ENCODE measurements around the gene CATSPERE. TPM values are rescaled to one million over a fixed set of nuclear protein-coding genes. Genes with fewer than 3 reads are reported as not detected.
"Not testable (repeated sequence)": the region's sequence is repeated elsewhere in the genome, so short reads cannot be mapped to it uniquely, and the experiment has no call there.

Gene CATSPERE
- total RNA-seq, 1 experiment from 2014 or later, result 1.3 TPM

DNA sequence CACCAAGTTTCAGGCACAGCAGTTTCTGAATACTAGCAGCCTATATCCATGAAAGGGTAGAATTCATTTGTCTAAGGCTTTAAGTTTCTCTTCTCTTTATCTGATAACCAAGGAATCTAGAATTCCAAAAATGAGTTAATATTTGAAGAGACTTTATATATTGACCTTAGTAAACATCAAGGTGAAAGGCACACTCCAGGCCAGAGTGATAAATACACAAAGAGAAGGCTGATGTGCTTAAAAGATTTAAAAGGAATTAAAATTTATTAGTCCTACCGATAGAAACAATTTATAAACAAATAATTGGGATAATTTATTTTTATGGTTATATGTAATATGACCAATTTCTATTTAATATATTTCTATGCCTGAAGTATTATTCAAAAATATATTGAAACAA lies 98.5 kb downstream of the CATSPERE start:
- intact Hi-C loops (cut with micrococcal nuclease; ENCODE audit: unreplicated experiment), result no loop called here
- Mint-ChIP-seq H3K27me3 (ENCODE audit: unreplicated experiment) (peaks cover 3% of the 10 kb centered on the region), H3K27ac (ENCODE audit: unreplicated experiment) (no peak overlapping the region), H3K4me3 (ENCODE audit: low read depth, unreplicated experiment) (no peak overlapping the region), H3K9me3 (ENCODE audit: low read depth, unreplicated experiment) (peaks cover 6% of the 10 kb centered on the region), H3K4me1 (ENCODE audit: low read depth, unreplicated experiment) (no peaks in the 10 kb centered on the region), H3K36me3 (ENCODE audit: insufficient read depth, unreplicated experiment) (no peaks in the 10 kb centered on the region)
- DNase-seq, result no peak
- CTCF ChIA-PET, result no interaction called here
- TF ChIP-seq, protein P1, sequence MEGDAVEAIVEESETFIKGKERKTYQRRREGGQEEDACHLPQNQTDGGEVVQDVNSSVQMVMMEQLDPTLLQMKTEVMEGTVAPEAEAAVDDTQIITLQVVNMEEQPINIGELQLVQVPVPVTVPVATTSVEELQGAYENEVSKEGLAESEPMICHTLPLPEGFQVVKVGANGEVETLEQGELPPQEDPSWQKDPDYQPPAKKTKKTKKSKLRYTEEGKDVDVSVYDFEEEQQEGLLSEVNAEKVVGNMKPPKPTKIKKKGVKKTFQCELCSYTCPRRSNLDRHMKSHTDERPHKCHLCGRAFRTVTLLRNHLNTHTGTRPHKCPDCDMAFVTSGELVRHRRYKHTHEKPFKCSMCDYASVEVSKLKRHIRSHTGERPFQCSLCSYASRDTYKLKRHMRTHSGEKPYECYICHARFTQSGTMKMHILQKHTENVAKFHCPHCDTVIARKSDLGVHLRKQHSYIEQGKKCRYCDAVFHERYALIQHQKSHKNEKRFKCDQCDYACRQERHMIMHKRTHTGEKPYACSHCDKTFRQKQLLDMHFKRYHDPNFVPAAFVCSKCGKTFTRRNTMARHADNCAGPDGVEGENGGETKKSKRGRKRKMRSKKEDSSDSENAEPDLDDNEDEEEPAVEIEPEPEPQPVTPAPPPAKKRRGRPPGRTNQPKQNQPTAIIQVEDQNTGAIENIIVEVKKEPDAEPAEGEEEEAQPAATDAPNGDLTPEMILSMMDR (IDR thresholded peaks at IDR 0.05; ENCODE audit: unreplicated experiment), result no peak
- BruUV-seq (replicated peaks), result no TSS peak

GRCh38 chr1:244562877-244563276 lies 101.8 kb downstream of the CATSPERE start:
- intact Hi-C loops (cut with micrococcal nuclease; ENCODE audit: unreplicated experiment); H3K4me1 Mint-ChIP-seq (ENCODE audit: low read depth, unreplicated experiment); H3K9me3 Mint-ChIP-seq (ENCODE audit: low read depth, unreplicated experiment); CTCF ChIA-PET; BruUV-seq (replicated peaks); H3K27ac Mint-ChIP-seq (ENCODE audit: unreplicated experiment); H3K4me3 Mint-ChIP-seq (ENCODE audit: low read depth, unreplicated experiment); H3K36me3 Mint-ChIP-seq (ENCODE audit: insufficient read depth, unreplicated experiment); DNase-seq: not testable (repeated sequence)
- H3K27me3 Mint-ChIP-seq (ENCODE audit: unreplicated experiment), result peaks cover 36% of the 10 kb centered on the region

GRCh38 chr1:244573768-244574167 lies 112.7 kb downstream of the CATSPERE start:
- Mint-ChIP-seq H3K9me3 (ENCODE audit: low read depth, unreplicated experiment) (peaks cover 13% of the 10 kb centered on the region), H3K27me3 (ENCODE audit: unreplicated experiment) (no peaks in the 10 kb centered on the region), H3K36me3 (ENCODE audit: insufficient read depth, unreplicated experiment) (no peaks in the 10 kb centered on the region), H3K4me1 (ENCODE audit: low read depth, unreplicated experiment) (no peaks in the 10 kb centered on the region), H3K4me3 (ENCODE audit: low read depth, unreplicated experiment) (no peak overlapping the region), H3K27ac (ENCODE audit: unreplicated experiment) (no peak overlapping the region)
- CTCF ChIA-PET, result no interaction called here
- intact Hi-C loops (cut with micrococcal nuclease; ENCODE audit: unreplicated experiment), result no loop called here
- DNase-seq, result no peak
- no TSS peak for BruUV-seq (replicated peaks)
- TF ChIP-seq, protein P1 (IDR thresholded peaks at IDR 0.05; ENCODE audit: unreplicated experiment), result no peak

- Mint-ChIP-seq H3K27ac (ENCODE audit: unreplicated experiment) (no peak overlapping the region), H3K4me3 (ENCODE audit: low read depth, unreplicated experiment) (no peak overlapping the region), H3K9me3 (ENCODE audit: low read depth, unreplicated experiment) (peaks cover 15% of the 10 kb centered on the region), H3K36me3 (ENCODE audit: insufficient read depth, unreplicated experiment) (no peaks in the 10 kb centered on the region), H3K4me1 (ENCODE audit: low read depth, unreplicated experiment) (no peaks in the 10 kb centered on the region), H3K27me3 (ENCODE audit: unreplicated experiment) (no peaks in the 10 kb centered on the region)
- BruUV-seq (replicated peaks), result no TSS peak
- intact Hi-C loops (cut with micrococcal nuclease; ENCODE audit: unreplicated experiment), result no loop called here
- no peak for DNase-seq
- CTCF ChIA-PET, result no interaction called here
- TF ChIP-seq, protein P1 (IDR thresholded peaks at IDR 0.05; ENCODE audit: unreplicated experiment), result no peak
These were observed 115.3 kb downstream of the CATSPERE start for GRCh38 chr1:244576259-244576892.

GRCh38 chr1:244578205-244578604 lies 117.1 kb downstream of the CATSPERE start:
- H3K4me1 Mint-ChIP-seq (ENCODE audit: low read depth, unreplicated experiment); CTCF ChIA-PET; H3K4me3 Mint-ChIP-seq (ENCODE audit: low read depth, unreplicated experiment); H3K27ac Mint-ChIP-seq (ENCODE audit: unreplicated experiment); BruUV-seq (replicated peaks); H3K27me3 Mint-ChIP-seq (ENCODE audit: unreplicated experiment); H3K36me3 Mint-ChIP-seq (ENCODE audit: insufficient read depth, unreplicated experiment); intact Hi-C loops (cut with micrococcal nuclease; ENCODE audit: unreplicated experiment): not testable (repeated sequence)
- peaks cover 12% of the 10 kb centered on the region for H3K9me3 Mint-ChIP-seq (ENCODE audit: low read depth, unreplicated experiment)
- DNase-seq, result peak; percentile 19

All from Calu3 (cell line).